Trophoblast cell (in vitro differentiated cells and primary cell): ENCODE data around the gene EEFSEC.

Experiments used
- DNase-seq, 2 donors: peaks; one replicate each; pipeline ENCODE4 v3.0.0-alpha.2; 2016
- H2AFZ ChIP-seq: 2 replicates; pipeline ENCODE4 v1.6.1; 2013; ENCODE audit warnings: low read length, moderate library complexity, mild to moderate bottlenecking; ENCODE audit not compliant: insufficient read depth, poor library complexity
- H2AK5ac ChIP-seq: 2 replicates; pipeline ENCODE4 v1.6.1; 2013; ENCODE audit warnings: mild to moderate bottlenecking, low read length
- H2BK120ac ChIP-seq: 2 replicates; pipeline ENCODE4 v1.6.1; 2013; ENCODE audit warnings: low read length, mild to moderate bottlenecking, moderate library complexity; ENCODE audit not compliant: insufficient read depth, poor library complexity
- H2BK12ac ChIP-seq: 2 replicates; pipeline ENCODE4 v1.6.1; 2013; ENCODE audit warnings: mild to moderate bottlenecking, low read length, moderate library complexity
- H2BK5ac ChIP-seq: 2 replicates; pipeline ENCODE4 v1.6.1; 2013; ENCODE audit warnings: low read length, low read depth, moderate library complexity, mild to moderate bottlenecking; ENCODE audit not compliant: poor library complexity
- H3K14ac ChIP-seq: 2 replicates; pipeline ENCODE4 v1.6.1; 2013; ENCODE audit warnings: mild to moderate bottlenecking, low read length
- H3K18ac ChIP-seq: 2 replicates; pipeline ENCODE4 v1.6.1; 2013; ENCODE audit warnings: mild to moderate bottlenecking, low read length
- H3K23ac ChIP-seq: 2 replicates; pipeline ENCODE4 v1.6.1; 2013; ENCODE audit warnings: low read length
- H3K27ac ChIP-seq: 2 replicates; pipeline ENCODE4 v1.5.1; 2013; ENCODE audit warnings: low read depth, mild to moderate bottlenecking, inconsistent platforms, low read length, moderate library complexity
- H3K27me3 ChIP-seq: 2 replicates; pipeline ENCODE4 v1.6.1; 2013; ENCODE audit warnings: inconsistent platforms, mild to moderate bottlenecking, low read length, moderate library complexity; ENCODE audit not compliant: insufficient read depth
- H3K36me3 ChIP-seq, 2 experiments: 1 replicate in 1 of 2; 2 replicates in 1 of 2; pipeline ENCODE4 v1.6.1; 2013; ENCODE audit warnings: low read length in 2 of 2, mild to moderate bottlenecking in 2 of 2, moderate library complexity in 1 of 2; ENCODE audit not compliant: insufficient read depth in 2 of 2, control insufficient read depth in 1 of 2
- H3K4ac ChIP-seq: 2 replicates; pipeline ENCODE4 v1.6.1; 2013; ENCODE audit warnings: low read depth, mild to moderate bottlenecking, low read length, moderate library complexity
- H3K4me1 ChIP-seq, 2 experiments: 1 replicate in 1 of 2; 2 replicates in 1 of 2; pipeline ENCODE4 v1.6.1; 2013; ENCODE audit warnings: low read length in 2 of 2, mild to moderate bottlenecking in 2 of 2, moderate library complexity in 1 of 2; ENCODE audit not compliant: insufficient read depth in 2 of 2, control insufficient read depth in 1 of 2
- H3K4me2 ChIP-seq: 2 replicates; pipeline ENCODE4 v1.6.1; 2013; ENCODE audit warnings: inconsistent platforms, mild to moderate bottlenecking, low read length, moderate library complexity
- H3K4me3 ChIP-seq: 2 replicates; pipeline ENCODE4 v1.5.1; 2013; ENCODE audit warnings: mild to moderate bottlenecking, low read depth, low read length, inconsistent platforms
- H3K79me1 ChIP-seq: one replicate; pipeline ENCODE4 v1.6.1; 2013; ENCODE audit warnings: low read length
- H3K79me2 ChIP-seq: 2 replicates; pipeline ENCODE4 v1.6.1; 2013; ENCODE audit warnings: low read length, mild to moderate bottlenecking; ENCODE audit not compliant: control insufficient read depth, insufficient read depth, poor library complexity
- H3K9ac ChIP-seq: 2 replicates; pipeline ENCODE4 v1.6.1; 2013; ENCODE audit warnings: mild to moderate bottlenecking, low read length
- H3K9me3 ChIP-seq: 2 replicates; pipeline ENCODE4 v1.6.1; 2013; ENCODE audit warnings: low read depth, mild to moderate bottlenecking, control low read depth, inconsistent platforms, low read length; ENCODE audit not compliant: insufficient read depth
- H4K12ac ChIP-seq: 2 replicates; pipeline ENCODE4 v1.6.1; 2013; ENCODE audit warnings: low read depth, mild to moderate bottlenecking, low read length, moderate library complexity
- H4K8ac ChIP-seq: 2 replicates; pipeline ENCODE4 v1.6.1; 2013; ENCODE audit warnings: low read depth, mild to moderate bottlenecking, low read length, moderate library complexity
- H4K91ac ChIP-seq: one replicate; pipeline ENCODE4 v1.6.1; 2013; ENCODE audit warnings: low read depth, mild to moderate bottlenecking, low read length, moderate library complexity
- WGBS: extraction: QIAGEN DNeasy Blood & Tissue Kit; methylation state at CpG from one replicate; pipeline ENCODE4 v1.1.7; 2013; ENCODE audit warnings: missing lambda C conversion rate; ENCODE audit not compliant: insufficient read length, insufficient coverage; ENCODE audit errors: extremely low coverage; 5-methylcytosine and 5-hydroxymethylcytosine counted together

EEFSEC gene

DNA sequence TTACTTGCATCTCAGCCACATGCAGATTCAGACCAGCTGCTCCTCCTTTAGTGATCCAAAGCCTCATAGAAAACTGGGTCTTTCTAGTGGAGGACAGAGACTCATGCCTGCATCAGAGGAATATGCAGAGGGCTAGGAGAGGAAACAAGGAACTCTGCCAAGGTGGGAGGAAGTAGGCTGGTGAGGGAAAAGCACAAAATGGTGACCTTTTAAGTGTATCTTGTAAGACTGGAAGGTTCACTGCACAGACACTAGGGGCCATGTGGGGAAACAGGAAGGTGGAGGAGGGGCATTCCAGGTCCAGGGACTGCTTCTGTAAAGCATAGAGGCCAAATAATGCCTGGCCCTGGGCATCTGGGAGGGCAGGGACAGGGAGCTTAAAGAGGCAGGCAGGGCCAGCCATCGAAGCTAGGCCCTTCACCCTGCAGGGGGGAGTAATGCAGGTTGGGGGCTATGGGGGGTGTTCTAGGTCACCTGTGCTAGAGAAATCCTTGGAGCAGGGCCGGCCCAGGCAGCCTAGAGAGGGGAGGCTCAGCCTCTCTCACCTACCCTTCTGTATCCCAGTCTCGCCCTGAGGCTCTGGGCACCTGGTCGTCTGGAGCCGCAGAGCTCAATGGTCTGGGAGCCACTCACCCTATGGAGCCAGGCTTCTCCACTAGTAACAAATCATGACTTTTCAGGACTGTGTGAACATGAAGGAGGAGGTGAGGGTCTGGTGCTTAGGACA lies 195.7 kb downstream of the EEFSEC start:
- Histone ChIP-seq H2BK12ac (peak overlapping the region; percentile 85), H3K9me3 (peaks cover under 1% of the 10 kb centered on the region), H4K12ac (peak overlapping the region; percentile 21), H2AK5ac (peak overlapping the region; percentile 45), H3K14ac (peak overlapping the region; percentile 4), H3K79me1 (peaks cover 10% of the 10 kb centered on the region), H3K4ac (no peak overlapping the region), H3K27me3 (no peaks in the 10 kb centered on the region), H3K9ac (no peak overlapping the region), H3K4me2 (no peak overlapping the region), H2BK5ac (peak overlapping the region; percentile 32), H2AFZ (no peak overlapping the region), H3K27ac (no peak overlapping the region), H4K8ac (peak overlapping the region; percentile 22), H4K91ac (peak overlapping the region; percentile 36), H3K79me2 (peaks cover 2% of the 10 kb centered on the region), H3K4me3 (no peak overlapping the region), H3K36me3 (no peaks in the 10 kb centered on the region), H3K4me1 (peaks cover 19 to 22% of the 10 kb centered on the region in 2 experiments), H2BK120ac (peak overlapping the region; percentile 70), H3K18ac (peak overlapping the region; percentile 51), H3K23ac (no peak overlapping the region)
- WGBS = no CpG with 5 or more reads among the region's 5 CpGs
- DNase-seq = no peak

DNA sequence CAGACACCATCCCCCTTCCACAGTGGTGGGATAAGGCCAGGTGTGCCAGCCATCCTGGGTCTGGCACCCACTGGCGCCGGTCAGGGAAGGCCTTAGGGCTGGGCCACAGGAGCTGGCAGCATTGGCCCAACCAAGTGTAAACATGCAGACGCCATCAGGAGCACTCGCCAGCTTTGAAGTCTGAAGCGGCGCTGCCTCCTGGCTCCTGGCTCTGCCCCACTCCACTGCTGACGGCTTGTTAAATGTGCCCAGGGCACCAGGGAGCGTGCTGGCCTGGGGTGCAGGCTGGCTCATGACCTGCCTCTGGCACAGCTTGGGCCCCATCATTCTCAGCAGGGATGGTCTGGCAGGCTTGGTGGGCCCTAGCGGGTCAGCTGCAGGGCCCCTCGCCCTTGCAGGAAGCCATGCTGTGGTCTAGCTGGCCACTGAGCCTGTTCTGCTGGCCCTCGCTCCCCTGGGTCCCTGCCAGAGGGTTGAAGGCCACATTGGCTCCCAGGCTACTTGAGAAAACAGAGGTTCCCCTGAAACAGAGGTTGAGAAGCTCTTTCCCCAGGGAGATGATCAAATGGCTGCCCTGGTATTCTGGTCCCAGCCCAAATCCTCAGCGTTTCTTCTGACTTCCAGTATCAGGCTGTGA lies 196.8 kb downstream of the EEFSEC start:
- Histone ChIP-seq H2AK5ac (peak overlapping the region; percentile 27), H3K4me1 (peaks cover 13 to 20% of the 10 kb centered on the region in 2 experiments), H2AFZ (no peak overlapping the region), H4K8ac (no peak overlapping the region), H3K14ac (no peak overlapping the region), H2BK5ac (no peak overlapping the region), H3K9ac (no peak overlapping the region), H3K18ac (no peak overlapping the region), H2BK12ac (no peak overlapping the region), H3K4me2 (no peak overlapping the region), H3K4me3 (no peak overlapping the region), H3K27ac (no peak overlapping the region), H3K4ac (no peak overlapping the region), H2BK120ac (no peak overlapping the region), H4K91ac (no peak overlapping the region), H3K27me3 (no peaks in the 10 kb centered on the region), H3K9me3 (no peaks in the 10 kb centered on the region), H3K23ac (no peak overlapping the region), H3K79me1 (peaks cover 11% of the 10 kb centered on the region), H4K12ac (no peak overlapping the region), H3K36me3 (no peaks in the 10 kb centered on the region), H3K79me2 (peaks cover 2% of the 10 kb centered on the region)
- DNase-seq = no peak
- WGBS = no CpG with 5 or more reads among the region's 12 CpGs

DNA sequence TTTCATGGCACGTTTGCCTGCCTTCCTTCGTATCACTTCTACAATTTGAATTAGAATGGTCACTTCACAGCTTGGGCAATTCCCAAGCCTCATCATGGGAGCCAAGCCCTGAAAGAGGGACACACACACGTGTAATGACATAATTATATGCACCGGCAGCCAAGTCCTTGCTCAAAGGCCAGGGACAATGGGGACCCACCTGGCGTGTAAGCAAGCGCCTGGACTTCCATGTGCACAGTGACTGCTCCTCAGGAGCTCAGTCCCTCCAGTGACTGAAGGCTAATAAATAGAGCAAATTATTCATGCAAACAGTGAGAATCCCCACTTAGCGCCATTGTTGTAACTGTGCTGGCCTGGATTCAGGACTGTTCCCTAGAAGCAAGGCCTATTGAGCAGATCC lies 198.3 kb downstream of the EEFSEC start:
- H3K18ac ChIP-seq = no peak overlapping the region
- no CpG with 5 or more reads among the region's 7 CpGs for WGBS
- H3K4me1 ChIP-seq = peaks cover 13 to 20% of the 10 kb centered on the region in 2 experiments
- H3K79me2 ChIP-seq = peaks cover 2% of the 10 kb centered on the region
- H3K23ac ChIP-seq = no peak overlapping the region
- no peaks in the 10 kb centered on the region for H3K36me3 ChIP-seq
- H2AK5ac ChIP-seq = no peak overlapping the region
- H3K4me3 ChIP-seq = no peak overlapping the region
- no peak overlapping the region for H3K9ac ChIP-seq
- DNase-seq = no peak
- H3K4me2 ChIP-seq = no peak overlapping the region
- H3K27ac ChIP-seq = no peak overlapping the region
- no peak overlapping the region for H3K14ac ChIP-seq
- no peaks in the 10 kb centered on the region for H3K27me3 ChIP-seq
- H2BK5ac ChIP-seq = no peak overlapping the region
- H3K9me3 ChIP-seq = no peaks in the 10 kb centered on the region
- no peak overlapping the region for H2AFZ ChIP-seq
- H4K12ac ChIP-seq = no peak overlapping the region
- peaks cover 11% of the 10 kb centered on the region for H3K79me1 ChIP-seq
- no peak overlapping the region for H4K91ac ChIP-seq
- H2BK120ac ChIP-seq = no peak overlapping the region
- no peak overlapping the region for H2BK12ac ChIP-seq
- H4K8ac ChIP-seq = no peak overlapping the region
- no peak overlapping the region for H3K4ac ChIP-seq

DNA sequence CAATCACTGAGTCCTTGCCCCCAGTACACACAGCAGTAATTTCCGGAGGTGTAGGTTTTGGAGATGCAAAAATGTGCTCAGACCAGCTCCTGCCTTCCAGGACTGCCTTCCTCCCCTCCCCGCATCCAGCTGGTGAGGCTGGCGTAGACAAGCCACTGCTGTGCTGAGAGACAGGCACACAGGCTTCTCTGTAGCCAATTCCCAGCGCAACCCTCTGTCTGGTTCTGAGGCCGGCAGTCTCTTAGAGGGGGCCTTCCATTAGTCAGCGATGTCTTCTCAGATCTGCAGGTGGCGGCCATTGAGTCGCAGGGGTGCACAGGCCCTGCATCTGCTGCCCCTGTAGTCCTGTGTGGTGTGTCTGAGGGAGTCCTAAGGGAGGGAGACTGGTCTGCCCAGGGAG lies 199.0 kb downstream of the EEFSEC start:
- Histone ChIP-seq H4K12ac (no peak overlapping the region), H3K4me2 (no peak overlapping the region), H4K8ac (no peak overlapping the region), H3K23ac (no peak overlapping the region), H3K79me2 (peaks cover 2% of the 10 kb centered on the region), H2AK5ac (no peak overlapping the region), H3K27me3 (no peaks in the 10 kb centered on the region), H3K4me3 (no peak overlapping the region), H3K4ac (no peak overlapping the region), H3K18ac (no peak overlapping the region), H2AFZ (no peak overlapping the region), H3K9me3 (no peaks in the 10 kb centered on the region), H3K4me1 (peaks cover 13 to 20% of the 10 kb centered on the region in 2 experiments), H2BK5ac (no peak overlapping the region), H3K27ac (no peak overlapping the region), H3K36me3 (no peaks in the 10 kb centered on the region), H3K14ac (peak overlapping the region; percentile 9), H4K91ac (no peak overlapping the region), H3K9ac (no peak overlapping the region), H2BK12ac (no peak overlapping the region), H3K79me1 (peaks cover 11% of the 10 kb centered on the region), H2BK120ac (no peak overlapping the region)
- peak in 1 of 2 donors; percentile 12 for DNase-seq
- no CpG with 5 or more reads among the region's 8 CpGs for WGBS
